ENCODE measurements around the gene DIAPH3.

Gene DIAPH3

GRCh38 chr13:60158321-60158801 lies 5.4 kb downstream of the DIAPH3 start:
- Histone ChIP-seq H3K9me3 (ENCODE audit: control insufficient read depth, insufficient read depth, low read depth, low read length) (no peaks in the 10 kb centered on the region), H3K4me1 (ENCODE audit: control insufficient read depth, insufficient read depth, low read length) (no peaks in the 10 kb centered on the region), H3K4me3 (ENCODE audit: low read depth, low read length) (no peak overlapping the region), H3K36me3 (ENCODE audit: control insufficient read depth in 2 of 2, insufficient read depth in 1 of 2, low read length in 2 of 2) (peaks cover 0 to 11% of the 10 kb centered on the region in 2 experiments; a peak in 2 of 3 replicates), H3K27ac (ENCODE audit: extremely low read depth, low read depth, low read length) (no peak overlapping the region)
- TF ChIP-seq PRDM10 (tag by site-specific recombination; IDR thresholded peaks at IDR 0.05) (no peak), ZNF148 (tag by site-specific recombination; IDR thresholded peaks at IDR 0.05; ENCODE audit: borderline replicate concordance) (no peak), ZNF223 (tag by site-specific recombination; IDR thresholded peaks at IDR 0.05) (no peak), ZNF302 (tag by site-specific recombination; IDR thresholded peaks at IDR 0.05; ENCODE audit: low read depth) (no peak), ZNF280C (tag by site-specific recombination; IDR thresholded peaks at IDR 0.05) (no peak), ZFP3 (tag by site-specific recombination; IDR thresholded peaks at IDR 0.05; ENCODE audit: low read depth) (no peak), KLF8 (tag by site-specific recombination; IDR thresholded peaks at IDR 0.05) (no peak), ZNF558 (tag by site-specific recombination; IDR thresholded peaks at IDR 0.05) (no peak), ZNF214 (tag by site-specific recombination; IDR thresholded peaks at IDR 0.05; ENCODE audit: borderline replicate concordance) (no peak), TRIM28 (IDR thresholded peaks at IDR 0.05; ENCODE audit: borderline replicate concordance, low read length) (no peak), ZNF654 (tag by site-specific recombination; IDR thresholded peaks at IDR 0.05; ENCODE audit: low read depth) (no peak), PRDM1 (tag by site-specific recombination; IDR thresholded peaks at IDR 0.05) (no peak), ZFP69B (tag by site-specific recombination; IDR thresholded peaks at IDR 0.05) (no peak), ZNF600 (tag by site-specific recombination; IDR thresholded peaks at IDR 0.05) (no peak), ZNF549 (tag by site-specific recombination; IDR thresholded peaks at IDR 0.05) (no peak), REST (tag by site-specific recombination; IDR thresholded peaks at IDR 0.05) (no peak)
- CTCF ChIA-PET, result no interaction called here
- POLR2A ChIA-PET, result no interaction called here
